ENCODE measurements around the gene LRGUK.

- TF ChIP-seq, protein P1, sequence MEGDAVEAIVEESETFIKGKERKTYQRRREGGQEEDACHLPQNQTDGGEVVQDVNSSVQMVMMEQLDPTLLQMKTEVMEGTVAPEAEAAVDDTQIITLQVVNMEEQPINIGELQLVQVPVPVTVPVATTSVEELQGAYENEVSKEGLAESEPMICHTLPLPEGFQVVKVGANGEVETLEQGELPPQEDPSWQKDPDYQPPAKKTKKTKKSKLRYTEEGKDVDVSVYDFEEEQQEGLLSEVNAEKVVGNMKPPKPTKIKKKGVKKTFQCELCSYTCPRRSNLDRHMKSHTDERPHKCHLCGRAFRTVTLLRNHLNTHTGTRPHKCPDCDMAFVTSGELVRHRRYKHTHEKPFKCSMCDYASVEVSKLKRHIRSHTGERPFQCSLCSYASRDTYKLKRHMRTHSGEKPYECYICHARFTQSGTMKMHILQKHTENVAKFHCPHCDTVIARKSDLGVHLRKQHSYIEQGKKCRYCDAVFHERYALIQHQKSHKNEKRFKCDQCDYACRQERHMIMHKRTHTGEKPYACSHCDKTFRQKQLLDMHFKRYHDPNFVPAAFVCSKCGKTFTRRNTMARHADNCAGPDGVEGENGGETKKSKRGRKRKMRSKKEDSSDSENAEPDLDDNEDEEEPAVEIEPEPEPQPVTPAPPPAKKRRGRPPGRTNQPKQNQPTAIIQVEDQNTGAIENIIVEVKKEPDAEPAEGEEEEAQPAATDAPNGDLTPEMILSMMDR (IDR thresholded peaks at IDR 0.05): no peak
- TF ChIP-seq POLR2A (IDR thresholded peaks at IDR 0.05): no peak
Observed at GRCh38 chr7:134141868-134142264, 14.7 kb downstream of the LRGUK start.
